ENCODE results near the gene SH3GLB1.

SH3GLB1 gene

GRCh38 chr1:86733340-86733739, 29.0 kb downstream of the SH3GLB1 start:
- DNase-seq (ENCODE audit: low read depth) = no peak

DNA sequence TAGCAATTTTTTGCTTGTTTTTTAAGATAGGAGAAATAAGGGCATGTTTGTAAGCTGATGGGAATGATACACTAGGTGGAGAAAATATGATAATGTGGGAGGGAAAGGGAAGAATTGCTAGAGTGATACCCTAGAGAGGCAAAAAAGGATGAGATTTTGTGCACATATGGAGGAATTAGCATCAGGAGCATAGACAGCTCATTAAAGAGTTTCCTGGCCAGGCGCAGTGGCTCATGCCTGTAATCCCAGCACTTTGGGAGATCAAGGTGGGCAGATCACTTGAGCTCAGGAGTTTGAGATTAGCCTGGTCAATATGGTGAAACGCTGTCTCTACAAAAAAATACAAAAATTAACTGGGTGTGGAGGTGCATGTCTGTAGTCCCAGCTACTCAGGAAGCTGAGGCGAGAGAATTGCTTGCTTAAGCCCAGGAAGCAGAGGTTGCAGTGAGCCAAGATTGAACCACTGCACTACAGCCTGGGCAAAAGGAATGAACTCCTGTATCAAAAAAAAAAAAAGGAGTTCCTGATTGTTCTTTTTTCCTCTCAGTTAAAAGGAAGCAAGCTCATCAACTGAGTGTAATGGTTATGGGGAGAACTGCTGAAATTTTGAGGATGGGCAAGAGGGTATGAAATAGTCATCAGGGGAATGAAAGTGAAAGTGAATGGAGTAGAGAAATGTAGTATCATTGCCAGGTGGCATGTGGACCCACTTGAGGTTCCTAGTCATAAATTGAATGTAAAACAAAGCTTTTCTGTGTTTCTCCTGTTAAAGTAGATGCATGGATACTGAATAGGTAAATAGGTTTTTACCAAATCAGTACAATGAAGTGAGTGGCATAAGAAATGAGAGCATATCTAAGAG, 35.5 kb downstream of the SH3GLB1 start:
- DNase-seq (ENCODE audit: low read depth) = no peak

DNA sequence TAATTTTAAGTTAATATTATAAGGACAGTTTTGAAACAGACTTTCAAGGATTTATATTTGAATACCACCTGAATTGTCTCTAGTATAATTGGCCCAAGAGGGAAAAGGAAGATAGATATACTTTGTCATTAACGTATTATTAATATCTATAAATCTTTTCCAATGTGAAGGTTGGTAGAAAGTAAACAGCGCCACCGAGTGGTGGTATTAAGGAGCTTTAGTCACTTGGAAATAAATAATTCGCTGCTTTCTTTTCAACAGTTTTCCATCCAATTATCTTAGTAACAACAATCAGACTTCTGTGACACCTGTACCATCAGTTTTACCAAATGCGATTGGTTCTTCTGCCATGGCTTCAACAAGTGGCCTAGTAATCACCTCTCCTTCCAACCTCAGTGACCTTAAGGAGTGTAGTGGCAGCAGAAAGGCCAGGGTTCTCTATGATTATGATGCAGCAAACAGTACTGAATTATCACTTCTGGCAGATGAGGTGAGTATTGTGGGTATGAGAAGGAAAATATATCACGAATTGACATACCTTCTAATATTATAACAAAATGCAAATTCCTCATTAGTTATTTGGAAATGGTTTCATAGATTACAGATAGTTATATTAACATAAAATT, 37.7 kb downstream of the SH3GLB1 start:
- no peak for DNase-seq (ENCODE audit: low read depth)

DNA sequence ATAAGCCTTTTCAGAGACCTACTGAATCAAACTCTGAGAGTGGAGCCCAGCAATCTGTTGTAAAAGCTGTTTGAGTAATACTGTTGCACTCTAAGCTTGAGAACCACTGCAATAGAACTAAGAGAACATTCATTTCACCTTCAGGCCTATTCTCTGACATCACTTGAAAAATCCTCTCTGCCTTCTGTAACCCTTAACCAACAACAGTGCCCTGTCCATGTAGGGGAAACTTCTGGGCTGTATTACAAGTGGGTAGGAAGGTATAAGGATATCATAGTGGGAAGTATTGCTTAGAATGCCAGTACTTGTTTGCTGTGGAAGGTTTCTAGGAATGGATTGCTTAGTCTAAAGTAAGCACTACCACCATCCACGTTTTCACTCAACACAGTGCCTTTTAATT, 42.9 kb downstream of the SH3GLB1 start:
- DNase-seq (ENCODE audit: low read depth) = no peak

DNA sequence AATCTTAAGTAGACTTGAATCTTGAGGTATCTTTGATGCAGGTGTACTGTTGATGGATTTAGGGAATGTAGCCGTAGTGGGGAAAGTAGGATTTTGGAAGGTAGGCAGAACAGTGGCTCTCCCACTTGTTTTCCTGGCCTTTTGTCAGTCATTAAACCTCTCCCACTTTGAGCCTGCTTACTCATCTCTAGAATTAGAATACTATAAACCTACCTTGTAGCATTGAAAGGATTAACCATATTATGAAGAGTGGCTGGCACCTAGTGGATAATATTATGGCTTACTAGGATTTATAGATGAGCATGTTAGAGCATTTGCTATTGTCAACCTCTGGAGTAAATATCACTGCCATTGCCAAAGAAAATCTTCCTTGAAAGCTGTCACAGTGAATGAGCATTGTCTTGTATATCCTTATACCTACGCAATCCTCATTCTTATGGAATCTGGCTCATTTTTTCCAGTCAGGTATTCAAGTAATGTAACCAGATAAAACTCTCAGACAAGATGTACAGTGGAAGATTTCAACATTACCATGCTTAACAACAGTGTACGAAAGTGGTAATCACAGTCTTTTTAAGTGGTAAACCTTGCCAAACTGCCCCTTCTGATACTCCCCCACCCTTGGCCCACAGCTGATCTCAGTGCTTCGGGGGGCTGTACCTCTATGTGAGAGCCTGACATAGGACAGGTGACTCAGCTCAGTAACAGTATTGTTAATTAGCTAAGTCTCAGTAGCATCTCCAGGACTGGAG, 44.4 kb downstream of the SH3GLB1 start:
- DNase-seq (ENCODE audit: low read depth) = no peak

- no peak for DNase-seq (ENCODE audit: low read depth)
Observed at GRCh38 chr1:86750076-86750475, 45.7 kb downstream of the SH3GLB1 start.

- DNase-seq (ENCODE audit: low read depth) = no peak
Observed at GRCh38 chr1:86750530-86750929, 46.2 kb downstream of the SH3GLB1 start.

DNA sequence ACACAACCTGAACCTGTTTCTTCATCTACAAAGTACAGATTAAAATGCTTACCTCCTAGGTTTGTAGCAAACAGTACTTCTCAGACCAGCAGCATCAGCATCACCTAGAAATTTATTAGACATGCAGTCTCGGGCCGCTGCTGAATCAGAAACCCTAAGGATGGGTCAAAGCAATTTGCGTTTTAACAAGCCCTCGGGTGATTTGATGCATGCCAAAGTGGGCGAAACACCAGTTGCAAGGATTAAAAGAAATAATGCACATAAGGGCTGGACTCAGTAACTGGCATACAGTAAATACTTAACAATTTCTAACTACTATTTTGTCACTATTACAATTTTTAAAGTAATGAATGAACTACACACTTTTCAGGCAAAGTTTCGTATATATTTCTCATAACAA, 47.5 kb downstream of the SH3GLB1 start:
- DNase-seq (ENCODE audit: low read depth) = no peak

DNA sequence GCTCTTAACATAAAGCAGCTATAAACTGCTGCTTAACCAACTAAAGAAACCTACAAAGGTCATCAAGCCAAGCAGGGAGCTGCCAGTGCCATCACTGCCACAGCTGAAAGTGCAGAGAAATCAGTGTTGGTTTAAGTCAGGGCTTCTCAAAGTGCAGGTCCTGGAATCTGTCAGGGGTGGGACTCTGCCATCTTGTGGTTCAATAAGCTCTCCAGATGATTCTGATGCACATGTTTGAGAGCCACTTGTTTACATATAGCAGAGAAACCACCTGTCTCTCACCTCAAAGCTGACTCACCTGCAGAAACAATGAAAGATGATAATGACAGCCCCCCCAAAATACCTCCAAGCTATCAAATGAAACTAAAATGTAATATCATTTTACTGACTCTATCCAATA, 49.3 kb downstream of the SH3GLB1 start:
- DNase-seq (ENCODE audit: low read depth) = no peak

GRCh38 chr1:86754265-86754974, 50.0 kb downstream of the SH3GLB1 start:
- DNase-seq (ENCODE audit: low read depth) = no peak

DNA sequence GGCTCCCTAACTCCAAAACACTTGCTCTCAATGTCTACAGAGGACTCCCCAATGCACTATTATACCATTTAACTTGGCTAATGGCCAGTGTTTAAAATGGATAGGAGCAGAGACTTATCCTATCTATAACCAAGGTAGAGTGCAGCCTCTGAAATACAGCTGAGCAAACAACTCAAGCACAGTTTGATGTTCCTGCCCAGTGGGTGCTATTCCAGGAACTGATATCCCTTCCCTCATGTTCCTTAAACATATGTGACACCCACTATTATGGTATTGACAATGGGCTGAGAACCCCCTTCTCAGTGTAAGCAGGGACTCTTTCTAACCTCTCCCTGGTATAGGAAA, 51.7 kb downstream of the SH3GLB1 start:
- DNase-seq (ENCODE audit: low read depth) = no peak

- DNase-seq (ENCODE audit: low read depth) = no peak
Observed at GRCh38 chr1:86757272-86757984, 53.1 kb downstream of the SH3GLB1 start.

- DNase-seq (ENCODE audit: low read depth) = no peak
Observed at GRCh38 chr1:86758570-86758969, 54.2 kb downstream of the SH3GLB1 start.

DNA sequence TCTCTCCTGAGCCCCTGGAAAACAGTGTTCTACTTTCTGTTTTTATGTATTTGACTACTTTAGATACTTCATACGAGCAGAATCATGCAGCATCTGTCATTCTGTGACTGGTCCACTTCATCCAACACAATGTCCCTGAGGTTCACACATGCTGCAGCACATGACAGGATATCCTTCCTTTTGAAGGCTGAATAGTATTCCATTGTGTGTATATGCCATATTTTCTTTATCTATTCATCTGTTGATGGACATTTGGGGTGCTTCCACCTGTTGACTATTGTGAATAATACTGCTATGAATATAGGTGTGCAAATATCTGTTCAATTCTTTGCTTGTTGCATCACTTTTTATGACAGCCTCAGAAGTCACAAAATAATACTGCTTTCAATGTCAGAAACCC, 55.8 kb downstream of the SH3GLB1 start:
- DNase-seq (ENCODE audit: low read depth) = no peak

- DNase-seq (ENCODE audit: low read depth) = no peak
Observed at GRCh38 chr1:86762336-86762735, 58.0 kb downstream of the SH3GLB1 start.

DNA sequence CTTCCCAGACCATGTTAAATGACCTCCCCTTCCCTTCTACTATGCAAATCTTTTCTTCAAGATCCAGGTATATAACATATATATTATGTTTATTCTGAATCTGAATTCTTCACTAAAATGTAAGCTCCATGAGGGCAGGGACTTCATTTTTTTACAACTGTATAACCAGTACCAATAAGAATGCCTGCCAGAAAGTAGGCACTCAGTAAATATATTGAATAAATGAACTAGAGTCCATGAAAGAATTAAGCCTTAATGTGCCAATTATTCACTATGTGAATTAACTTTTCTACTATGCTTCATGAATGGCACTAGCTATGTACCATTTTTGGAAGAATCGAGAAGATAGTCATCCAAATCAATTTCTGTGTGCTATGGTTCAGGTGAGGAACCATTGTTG, 60.1 kb downstream of the SH3GLB1 start:
- DNase-seq (ENCODE audit: low read depth) = no peak

DNA sequence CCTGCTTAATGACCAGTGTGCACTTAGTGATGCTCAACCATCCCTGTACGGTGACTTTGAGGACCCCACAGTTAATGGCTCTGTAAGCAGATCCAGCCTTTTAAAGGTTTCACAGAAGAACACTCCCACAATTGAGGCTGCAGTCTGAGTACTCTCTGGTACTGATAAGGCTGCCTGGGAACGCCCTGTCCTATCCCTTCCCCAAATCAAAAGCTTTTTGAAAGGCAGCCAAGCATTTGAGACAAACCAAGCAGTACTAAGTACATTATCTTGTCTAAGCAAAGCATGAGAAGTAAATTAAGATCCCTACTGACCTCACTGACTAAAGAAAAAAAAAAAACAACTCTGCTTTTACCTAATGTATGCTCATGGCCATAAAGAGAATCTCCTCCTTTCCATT, 60.7 kb downstream of the SH3GLB1 start:
- DNase-seq (ENCODE audit: low read depth) = no peak

DNA sequence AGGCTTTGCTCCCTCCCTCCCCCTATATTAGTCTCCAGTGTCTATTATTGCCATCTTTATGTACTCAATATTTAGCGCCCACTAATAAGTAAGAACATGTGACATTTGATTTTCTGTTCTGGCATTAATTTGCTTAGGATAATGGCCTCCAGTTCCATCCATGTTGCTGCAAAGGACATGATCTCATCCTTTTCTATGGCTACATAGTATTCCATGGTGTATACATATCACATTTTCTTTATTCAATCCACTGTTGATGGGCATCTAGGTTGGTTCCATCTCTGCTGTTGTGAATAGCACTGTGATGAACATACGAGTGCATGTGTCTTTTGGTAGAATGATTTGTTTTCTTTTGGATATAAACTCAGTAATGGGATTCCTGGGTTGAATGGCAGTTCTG, 61.3 kb downstream of the SH3GLB1 start:
- no peak for DNase-seq (ENCODE audit: low read depth)

DNA sequence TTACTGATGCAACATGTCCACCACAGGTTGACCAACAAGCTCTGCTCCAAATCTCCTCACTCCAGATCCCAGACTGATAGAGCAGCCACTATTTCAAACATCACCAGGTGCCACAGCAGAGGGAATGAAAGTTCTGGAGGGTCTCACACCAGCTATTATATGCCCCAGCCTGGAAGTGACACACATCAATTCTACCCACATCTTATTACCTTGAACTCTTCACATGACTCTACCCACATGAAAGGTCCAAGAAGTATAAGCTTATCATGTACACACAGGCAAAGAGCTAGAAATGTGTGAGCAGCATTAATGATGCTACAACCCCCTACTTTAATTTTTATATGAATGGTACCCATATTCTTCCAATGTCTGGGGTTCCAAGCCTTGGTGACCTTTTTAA, 64.2 kb downstream of the SH3GLB1 start:
- DNase-seq (ENCODE audit: low read depth) = no peak

- DNase-seq (ENCODE audit: low read depth) = no peak
Observed at GRCh38 chr1:86769065-86769464, 64.7 kb downstream of the SH3GLB1 start.

- DNase-seq (ENCODE audit: low read depth) = no peak
Observed at GRCh38 chr1:86773341-86774288, 69.2 kb downstream of the SH3GLB1 start.
